GM19468 (cell line): ENCODE data around the gene ACOX1.

Experiments used
- ATAC-seq: cut with Tn5 transposase; IDR thresholded peaks from one replicate; pipeline ENCODE4 v1.9.1; 2021; ENCODE audit warnings: mild to moderate bottlenecking, moderate library complexity, moderate number of reproducible peaks; ENCODE audit not compliant: unreplicated experiment; ENCODE audit errors: extremely low read depth

ACOX1 gene

DNA sequence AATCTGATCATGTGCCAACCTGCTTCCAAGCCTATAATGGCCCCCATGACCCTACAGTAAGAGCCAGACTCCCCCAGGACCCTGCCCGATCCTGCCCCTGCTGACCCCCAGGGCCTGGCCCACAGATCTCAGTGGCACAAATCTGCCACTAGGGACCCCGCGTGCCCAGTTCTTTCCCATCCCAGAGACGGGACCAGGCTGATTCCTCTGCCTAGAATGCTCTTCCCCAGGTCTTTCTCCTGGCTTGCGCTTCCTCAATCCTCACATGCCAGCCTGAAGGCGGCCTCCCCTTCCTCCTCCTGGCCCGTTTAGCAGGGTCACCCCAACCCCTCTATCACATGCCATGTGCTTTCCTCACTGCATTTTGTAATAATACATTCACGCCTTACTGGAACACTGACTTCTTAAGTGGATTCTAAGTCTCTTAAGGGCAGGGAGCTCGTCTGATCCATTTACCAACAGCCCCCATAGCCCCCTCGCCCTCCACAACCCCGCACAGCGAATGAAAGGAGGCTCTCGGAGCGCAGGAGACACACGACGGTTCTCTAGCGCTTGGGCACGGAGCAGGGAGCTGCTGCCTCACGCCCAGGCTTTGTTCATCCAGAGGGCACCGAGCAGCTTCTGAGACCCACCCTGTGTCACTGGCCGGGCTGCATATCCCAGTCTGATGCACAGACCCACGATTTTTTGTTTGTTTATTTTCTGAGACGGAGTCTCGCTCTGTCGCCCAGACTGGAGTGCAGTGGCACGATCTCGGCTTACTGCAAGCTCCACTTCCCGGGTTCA is 83.4 kb downstream of the ACOX1 start:
- no peak for ATAC-seq

- no peak for ATAC-seq
These were observed 84.8 kb downstream of the ACOX1 start for GRCh38 chr17:75894049-75894733.

- no peak for ATAC-seq
These were observed 85.5 kb downstream of the ACOX1 start for GRCh38 chr17:75893305-75894048.

DNA sequence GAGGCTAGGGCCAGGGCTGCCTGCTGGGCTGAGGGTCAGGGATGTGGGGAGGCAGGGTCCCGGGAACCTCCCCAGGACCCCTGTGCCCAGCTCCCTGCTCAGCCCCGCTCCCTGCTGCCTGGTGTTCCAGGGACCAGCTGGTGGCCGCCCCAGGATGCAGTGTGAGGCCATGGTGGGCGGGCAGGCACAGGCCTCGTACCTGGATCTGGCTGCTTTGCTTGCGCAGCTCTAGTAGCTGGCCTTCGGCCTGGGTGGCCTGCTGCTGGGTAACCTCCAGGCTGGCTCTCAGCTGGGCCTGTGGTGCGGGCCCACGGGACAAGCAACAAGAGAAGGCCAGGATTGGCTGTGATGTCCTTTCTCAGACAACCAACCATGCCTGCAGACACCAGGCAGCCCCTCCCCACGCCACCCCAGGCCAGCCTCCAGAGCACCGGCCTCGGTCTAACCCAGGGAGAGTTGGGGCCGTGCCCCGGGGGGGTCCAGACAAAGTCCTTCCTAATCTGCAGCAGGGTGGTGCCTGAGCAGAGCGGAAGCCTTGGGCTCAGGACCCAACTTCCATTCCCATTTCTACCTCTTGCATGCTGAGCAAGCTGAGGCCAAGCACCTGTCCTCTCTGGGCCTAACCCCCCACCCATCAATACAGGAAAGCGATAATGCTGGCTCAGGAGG is 86.3 kb downstream of the ACOX1 start:
- ATAC-seq: no peak

DNA sequence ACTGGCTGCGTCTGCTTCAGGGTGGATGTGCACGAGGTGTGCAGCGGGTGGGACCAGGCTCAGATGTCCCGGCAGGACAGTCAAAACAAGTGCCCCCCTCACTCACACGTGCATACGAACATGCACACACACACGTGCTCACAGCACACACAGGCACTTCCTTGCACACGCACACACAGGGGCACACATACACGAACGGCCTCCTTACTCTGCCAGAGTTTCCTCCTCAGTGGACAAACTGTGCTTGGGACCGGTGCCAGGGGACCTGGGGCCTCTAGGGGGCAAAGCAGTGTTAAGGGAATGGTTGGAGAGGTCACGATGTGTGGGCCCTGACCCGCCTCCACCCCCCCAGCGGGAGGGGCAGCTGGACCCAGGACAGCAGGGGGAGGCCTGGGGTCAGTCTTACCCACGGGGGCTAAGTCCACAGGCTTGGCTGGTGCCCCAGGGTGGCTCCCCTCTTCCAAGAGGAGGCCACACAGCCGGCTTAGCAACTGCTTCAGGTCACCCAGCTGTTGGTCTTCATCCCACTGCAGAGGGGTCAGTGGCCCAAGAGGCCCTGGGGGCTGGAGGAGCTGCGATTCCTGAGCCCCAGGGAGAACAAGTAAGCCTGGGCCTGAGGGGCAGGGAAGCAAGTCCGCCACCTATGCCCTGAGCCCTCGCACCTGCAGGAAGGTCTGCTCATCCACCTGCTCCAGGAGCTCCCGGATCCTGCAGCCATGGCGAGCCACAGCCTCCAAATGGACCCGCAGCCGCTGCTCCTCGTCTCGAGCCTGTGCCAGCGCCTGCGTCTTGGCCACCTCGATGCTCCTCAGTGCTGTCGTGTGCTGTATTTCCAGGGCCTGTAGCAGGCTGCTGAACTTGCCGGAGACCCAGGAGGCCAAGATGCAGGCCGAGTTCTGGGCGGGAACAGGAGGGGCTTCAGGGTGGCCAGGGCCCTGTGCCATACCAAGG is 87.1 kb downstream of the ACOX1 start:
- no peak for ATAC-seq
